HG03565 (cell line): ENCODE data around the gene CYBC1.
"Not testable (repeated sequence)": the region's sequence is repeated elsewhere in the genome, so short reads cannot be mapped to it uniquely, and the experiment has no call there.

Experiments used
- ATAC-seq: cut with Tn5 transposase; IDR thresholded peaks from one replicate; pipeline ENCODE4 v1.9.1; 2021; ENCODE audit warnings: mild to moderate bottlenecking, moderate library complexity; ENCODE audit not compliant: unreplicated experiment

The CYBC1 gene

GRCh38 chr17:82435601-82436583 is 14.7 kb downstream of the CYBC1 start:
- no peak for ATAC-seq

- ATAC-seq = no peak
Observed at GRCh38 chr17:82435103-82435502, 15.4 kb downstream of the CYBC1 start.

- ATAC-seq = no peak
Observed at GRCh38 chr17:82434216-82434565, 16.4 kb downstream of the CYBC1 start.

- ATAC-seq = no peak
Observed at GRCh38 chr17:82433560-82434215, 16.9 kb downstream of the CYBC1 start.

- no peak for ATAC-seq
Observed at GRCh38 chr17:82432017-82432416, 18.5 kb downstream of the CYBC1 start.

- ATAC-seq = no peak
Observed at GRCh38 chr17:82429824-82430223, 20.7 kb downstream of the CYBC1 start.

- ATAC-seq = no peak
Observed at GRCh38 chr17:82428546-82428945, 22.0 kb downstream of the CYBC1 start.

GRCh38 chr17:82424863-82425159 is 25.7 kb downstream of the CYBC1 start:
- ATAC-seq = no peak

- ATAC-seq = no peak
Observed at GRCh38 chr17:82424001-82424862, 26.3 kb downstream of the CYBC1 start.

GRCh38 chr17:82419540-82419939 is 31.0 kb downstream of the CYBC1 start:
- no peak for ATAC-seq

- peak; percentile 74 for ATAC-seq
Observed at GRCh38 chr17:82418001-82418986, 32.3 kb downstream of the CYBC1 start, which contains the start of the genes HEXD and OGFOD3. HEXD (plus strand) TSS chr17:82418347; CDS start chr17:82419800, 1,453 bp downstream. OGFOD3 (minus strand) TSS chr17:82418586; CDS start chr17:82418485, 101 bp downstream.

- no peak for ATAC-seq
Observed at GRCh38 chr17:82416771-82417170, 33.8 kb downstream of the CYBC1 start.

- no peak for ATAC-seq
Observed at GRCh38 chr17:82416264-82416663, 34.3 kb downstream of the CYBC1 start.

- no peak for ATAC-seq
Observed at GRCh38 chr17:82415786-82416185, 34.8 kb downstream of the CYBC1 start.

GRCh38 chr17:82415336-82415735 is 35.2 kb downstream of the CYBC1 start:
- ATAC-seq = no peak

GRCh38 chr17:82414548-82415281 is 35.8 kb downstream of the CYBC1 start:
- no peak for ATAC-seq

- no peak for ATAC-seq
Observed at GRCh38 chr17:82412535-82413520, 37.7 kb downstream of the CYBC1 start.

GRCh38 chr17:82412081-82412480 is 38.5 kb downstream of the CYBC1 start:
- not testable (repeated sequence) for ATAC-seq
